Dermis blood vessel endothelial cell (primary cell): ENCODE data around the gene KIFAP3. TPM values are rescaled to one million over a fixed set of nuclear protein-coding genes. Genes with fewer than 3 reads are reported as not detected.

ENCODE experiments used
- DNase-seq: peaks from one replicate; pipeline ENCODE4 v3.0.0; 2010
- total RNA-seq: library from RNA; depleted of rRNA; stranded (reverse); fragments of >200 nt; gene quantifications from 2 replicates; pipeline ENCODE4 v1.2.3, GENCODE V29; 2014

The KIFAP3 gene
- total RNA-seq, 1 donor from 2014 or later = 23.1 TPM

GRCh38 chr1:169985757-169986156 lies 88.7 kb downstream of the KIFAP3 start:
- DNase-seq = no peak

GRCh38 chr1:169974067-169974466 lies 100.4 kb downstream of the KIFAP3 start:
- DNase-seq = no peak

- no peak for DNase-seq
These were observed 104.4 kb downstream of the KIFAP3 start for GRCh38 chr1:169970114-169970513.

- DNase-seq = no peak
These were observed 106.3 kb downstream of the KIFAP3 start for GRCh38 chr1:169968174-169968573.

GRCh38 chr1:169964206-169964605 lies 110.3 kb downstream of the KIFAP3 start:
- no peak for DNase-seq

GRCh38 chr1:169959686-169960085 lies 114.8 kb downstream of the KIFAP3 start:
- DNase-seq = no peak

- DNase-seq = no peak
These were observed 115.5 kb downstream of the KIFAP3 start for GRCh38 chr1:169958987-169959386.

GRCh38 chr1:169957884-169958283 lies 116.6 kb downstream of the KIFAP3 start:
- no peak for DNase-seq

GRCh38 chr1:169951108-169951507 lies 123.4 kb downstream of the KIFAP3 start:
- no peak for DNase-seq

GRCh38 chr1:169949139-169949538 lies 125.4 kb downstream of the KIFAP3 start:
- DNase-seq = no peak

GRCh38 chr1:169946206-169946605 lies 128.3 kb downstream of the KIFAP3 start:
- DNase-seq = no peak

GRCh38 chr1:169945181-169945580 lies 129.3 kb downstream of the KIFAP3 start:
- no peak for DNase-seq

GRCh38 chr1:169944621-169945020 lies 129.9 kb downstream of the KIFAP3 start:
- no peak for DNase-seq

GRCh38 chr1:169943963-169944526 lies 130.4 kb downstream of the KIFAP3 start:
- no peak for DNase-seq

GRCh38 chr1:169941982-169942830 lies 132.3 kb downstream of the KIFAP3 start:
- DNase-seq = no peak

GRCh38 chr1:169933984-169934725 lies 140.3 kb downstream of the KIFAP3 start:
- DNase-seq = peak; percentile 71

GRCh38 chr1:169931795-169932231 lies 142.7 kb downstream of the KIFAP3 start:
- no peak for DNase-seq

GRCh38 chr1:169929210-169929526 lies 145.3 kb downstream of the KIFAP3 start:
- DNase-seq = no peak

- DNase-seq = peak; percentile 71
These were observed 145.9 kb downstream of the KIFAP3 start for GRCh38 chr1:169928438-169929209.

GRCh38 chr1:169925505-169926482 lies 148.7 kb downstream of the KIFAP3 start:
- DNase-seq = no peak

- no peak for DNase-seq
These were observed 149.7 kb downstream of the KIFAP3 start for GRCh38 chr1:169924829-169925228.

- no peak for DNase-seq
These were observed 150.4 kb downstream of the KIFAP3 start for GRCh38 chr1:169924063-169924462.
